ENCODE results near the gene KIF19.

Gene KIF19

DNA sequence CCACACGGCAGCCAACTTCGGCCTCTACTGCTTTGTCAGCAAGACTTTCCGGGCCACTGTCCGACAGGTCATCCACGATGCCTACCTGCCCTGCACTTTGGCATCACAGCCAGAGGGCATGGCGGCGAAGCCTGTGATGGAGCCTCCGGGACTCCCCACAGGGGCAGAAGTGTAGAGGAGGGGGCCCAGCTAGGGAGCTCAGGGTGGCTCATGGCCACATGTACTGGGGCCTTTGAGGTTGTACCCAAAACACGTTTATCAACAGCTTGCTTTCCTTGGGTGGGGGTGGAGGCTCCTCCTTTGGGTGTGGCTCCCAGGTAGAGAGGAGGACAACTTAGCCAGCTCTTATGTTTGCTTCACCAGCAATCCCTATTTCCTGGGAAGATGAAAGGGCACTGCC, 46.4 kb downstream of the KIF19 start:
- DNase-seq (ENCODE audit: low read depth) = no peak
- H3K4me3 ChIP-seq (ENCODE audit: control insufficient read depth, low read depth, low read length) = no peak overlapping the region
- TF ChIP-seq, protein P1, sequence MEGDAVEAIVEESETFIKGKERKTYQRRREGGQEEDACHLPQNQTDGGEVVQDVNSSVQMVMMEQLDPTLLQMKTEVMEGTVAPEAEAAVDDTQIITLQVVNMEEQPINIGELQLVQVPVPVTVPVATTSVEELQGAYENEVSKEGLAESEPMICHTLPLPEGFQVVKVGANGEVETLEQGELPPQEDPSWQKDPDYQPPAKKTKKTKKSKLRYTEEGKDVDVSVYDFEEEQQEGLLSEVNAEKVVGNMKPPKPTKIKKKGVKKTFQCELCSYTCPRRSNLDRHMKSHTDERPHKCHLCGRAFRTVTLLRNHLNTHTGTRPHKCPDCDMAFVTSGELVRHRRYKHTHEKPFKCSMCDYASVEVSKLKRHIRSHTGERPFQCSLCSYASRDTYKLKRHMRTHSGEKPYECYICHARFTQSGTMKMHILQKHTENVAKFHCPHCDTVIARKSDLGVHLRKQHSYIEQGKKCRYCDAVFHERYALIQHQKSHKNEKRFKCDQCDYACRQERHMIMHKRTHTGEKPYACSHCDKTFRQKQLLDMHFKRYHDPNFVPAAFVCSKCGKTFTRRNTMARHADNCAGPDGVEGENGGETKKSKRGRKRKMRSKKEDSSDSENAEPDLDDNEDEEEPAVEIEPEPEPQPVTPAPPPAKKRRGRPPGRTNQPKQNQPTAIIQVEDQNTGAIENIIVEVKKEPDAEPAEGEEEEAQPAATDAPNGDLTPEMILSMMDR (IDR thresholded peaks at IDR 0.05; ENCODE audit: control insufficient read depth, insufficient read depth, low read depth, low read length, missing control alignments) = no peak

DNA sequence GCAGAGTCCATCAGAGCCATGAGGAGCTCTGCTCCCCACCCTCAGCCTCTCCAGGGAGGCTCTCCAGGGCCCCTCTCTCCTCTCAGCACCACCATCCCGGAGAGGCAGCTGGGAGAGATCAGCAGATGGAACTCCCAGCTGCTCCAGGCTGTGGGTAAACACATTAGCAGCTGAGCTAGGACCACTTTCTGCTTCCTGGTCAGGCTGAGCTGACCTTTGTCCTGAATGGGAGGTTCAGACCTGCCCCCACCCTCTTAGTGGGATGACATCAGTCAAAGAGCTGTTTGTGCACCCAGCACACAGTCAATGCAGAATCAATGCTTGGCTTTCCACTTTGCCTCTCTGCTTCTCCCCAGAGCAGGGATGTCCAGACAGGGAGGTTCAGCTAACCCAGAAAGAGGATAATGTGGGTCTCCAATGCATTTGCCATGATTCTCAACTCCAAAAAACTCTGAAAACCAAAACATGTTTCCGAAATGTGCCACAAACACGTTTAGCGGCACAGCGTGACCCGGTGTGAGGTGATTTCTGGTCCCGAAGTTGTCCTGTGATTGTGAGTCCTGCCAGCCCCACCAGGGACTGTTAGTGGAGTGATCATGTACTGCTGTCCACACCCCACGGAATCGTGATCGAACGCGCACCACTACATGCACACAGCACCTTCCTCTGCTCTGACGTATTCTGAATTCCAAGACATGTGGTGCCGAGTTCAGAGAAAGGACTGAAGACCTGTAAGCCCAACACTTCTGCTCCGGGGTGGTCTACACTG, 48.0 kb downstream of the KIF19 start:
- DNase-seq (ENCODE audit: low read depth) = no peak
- no peak overlapping the region for H3K4me3 ChIP-seq (ENCODE audit: control insufficient read depth, low read depth, low read length)
- TF ChIP-seq, protein P1 (IDR thresholded peaks at IDR 0.05; ENCODE audit: control insufficient read depth, insufficient read depth, low read depth, low read length, missing control alignments) = no peak

GRCh38 chr17:74374858-74375257, 48.8 kb downstream of the KIF19 start:
- H3K4me3 ChIP-seq (ENCODE audit: control insufficient read depth, low read depth, low read length) = no peak overlapping the region
- TF ChIP-seq, protein P1 (IDR thresholded peaks at IDR 0.05; ENCODE audit: control insufficient read depth, insufficient read depth, low read depth, low read length, missing control alignments) = no peak
- DNase-seq (ENCODE audit: low read depth) = no peak

DNA sequence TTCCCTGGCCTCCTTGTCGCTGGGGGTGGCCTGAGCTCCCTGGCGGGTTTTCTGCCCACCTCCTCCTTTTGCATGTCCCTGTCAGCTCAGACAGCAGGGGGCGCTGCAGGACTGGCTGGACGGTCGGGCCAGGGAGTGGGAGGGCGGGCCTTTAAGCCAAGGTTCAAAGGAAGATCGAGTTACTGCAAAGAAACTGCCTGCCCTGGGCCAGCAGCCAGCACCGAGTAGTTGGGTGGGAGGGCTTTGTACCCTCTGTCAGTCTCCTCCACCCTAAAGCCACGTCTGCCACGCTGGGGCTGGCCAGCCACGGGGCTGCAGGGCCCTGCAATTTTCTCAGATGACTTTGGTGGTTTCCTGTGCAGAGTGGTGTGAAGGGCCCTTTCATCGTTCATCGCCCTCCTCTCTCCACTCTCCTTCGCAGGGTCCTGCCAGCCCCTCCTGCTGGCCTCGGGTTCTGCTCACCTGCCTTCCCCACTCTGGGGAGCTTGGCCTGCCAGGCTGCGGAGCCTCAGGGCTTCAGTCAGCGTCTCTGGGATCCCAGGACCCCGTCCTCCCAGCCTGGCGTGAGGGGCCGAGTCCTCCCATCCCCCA, 53.6 kb downstream of the KIF19 start:
- DNase-seq (ENCODE audit: low read depth) = peak; percentile 18
- no peak overlapping the region for H3K4me3 ChIP-seq (ENCODE audit: control insufficient read depth, low read depth, low read length)
- TF ChIP-seq, protein P1 (IDR thresholded peaks at IDR 0.05; ENCODE audit: control insufficient read depth, insufficient read depth, low read depth, low read length, missing control alignments) = peak; percentile 91

- no peak for DNase-seq (ENCODE audit: low read depth)
- TF ChIP-seq, protein P1 (IDR thresholded peaks at IDR 0.05; ENCODE audit: control insufficient read depth, insufficient read depth, low read depth, low read length, missing control alignments) = no peak
- no peak overlapping the region for H3K4me3 ChIP-seq (ENCODE audit: control insufficient read depth, low read depth, low read length)
These were observed 54.3 kb downstream of the KIF19 start for GRCh38 chr17:74380086-74380958.

- no peak for DNase-seq (ENCODE audit: low read depth)
- no peak overlapping the region for H3K4me3 ChIP-seq (ENCODE audit: control insufficient read depth, low read depth, low read length)
- TF ChIP-seq, protein P1 (IDR thresholded peaks at IDR 0.05; ENCODE audit: control insufficient read depth, insufficient read depth, low read depth, low read length, missing control alignments) = no peak
These were observed 55.2 kb downstream of the KIF19 start for GRCh38 chr17:74380959-74381808.
